ENCODE measurements around the gene HAP1. TPM values are rescaled to one million over a fixed set of nuclear protein-coding genes. Genes with fewer than 3 reads are reported as not detected.

HAP1 gene
- total and polyA plus RNA-seq, 2 of the 8 experiments (the other 6 are each of a cell fraction or from before 2014, with no cell fraction given) = 2.3 to 3.6 TPM

GRCh38 chr17:41690497-41690896, 43.9 kb downstream of the HAP1 start:
- H3K4me2 ChIP-seq (ENCODE audit: insufficient read depth in 1 of 2, low read depth in 2 of 2, low read length in 2 of 2) = peak overlapping the region; percentile 80 to 83; a peak in 3 of 4 replicates
- no peaks in the 10 kb centered on the region for H3K79me1 ChIP-seq (ENCODE audit: low read depth, low read length)
- H3K9me3 ChIP-seq (ENCODE audit: insufficient read depth in 2 of 2, low read depth in 1 of 2, low read length in 1 of 2) = no peaks in the 10 kb centered on the region
- FAIRE-seq (no peak), DNase-seq (ENCODE audit: low read depth in 1 of 2, low spot score in 2 of 2) (no peak)
- H3K27me3 ChIP-seq (replicated peaks in 1 of 4; ENCODE audit: control insufficient read depth in 3 of 4, extremely low read depth in 1 of 4, insufficient read depth in 3 of 4, low read length in 3 of 4) = no peaks in the 10 kb centered on the region
- no peak overlapping the region for H3K23ac ChIP-seq (ENCODE audit: insufficient read length)
- H3K56ac ChIP-seq (replicated peaks; ENCODE audit: insufficient read length, low read depth, low read length) = no peak overlapping the region
- peaks cover 0 to 3% (median 2%) of the 10 kb centered on the region in 4 experiments; a peak in 4 of 7 replicates for H3K4me1 ChIP-seq (replicated peaks in 1 of 4; ENCODE audit: control insufficient read depth in 3 of 4, insufficient read depth in 4 of 4, low read length in 3 of 4)
- H3K4me3 ChIP-seq (ENCODE audit: extremely low read depth in 1 of 4, insufficient read depth in 2 of 4, low read depth in 3 of 4, low read length in 4 of 4) = peak overlapping the region in 3 of 4 experiments; percentile 92 to 99 (median 96); a peak in 5 of 8 replicates
- H4K91ac ChIP-seq (replicated peaks; ENCODE audit: insufficient read length, low read length) = no peak overlapping the region
- peaks cover 27 to 50% (median 43%) of the 10 kb centered on the region in 4 experiments for H3K36me3 ChIP-seq (ENCODE audit: control insufficient read depth in 2 of 4, insufficient read depth in 4 of 4, low read length in 3 of 4)
- H2BK120ac ChIP-seq (replicated peaks; ENCODE audit: low read depth, low read length) = no peak overlapping the region
- H3K4ac ChIP-seq (replicated peaks; ENCODE audit: insufficient read length, low read depth, low read length) = no peak overlapping the region
- peaks cover 10 to 20% of the 10 kb centered on the region in 2 experiments for H4K20me1 ChIP-seq (replicated peaks in 1 of 2; ENCODE audit: control insufficient read depth in 1 of 2, insufficient read depth in 2 of 2, low read length in 2 of 2)
- TF ChIP-seq TCF12 (IDR thresholded peaks at IDR 0.05; ENCODE audit: low read depth, low read length) (no peak), BCL11A (IDR thresholded peaks at IDR 0.05; ENCODE audit: low read depth in 2 of 2, low read length in 2 of 2) (no peak), KDM5A (IDR thresholded peaks at IDR 0.05; ENCODE audit: low read length) (no peak), RNF2 (IDR thresholded peaks at IDR 0.05; ENCODE audit: borderline replicate concordance, low read depth, low read length, missing control alignments, poor library complexity, severe bottlenecking) (no peak)
- no peak overlapping the region for H3K9ac ChIP-seq (replicated peaks in 1 of 4; ENCODE audit: extremely low read depth in 1 of 4, low read depth in 3 of 4, low read length in 3 of 4)
- H3K23me2 ChIP-seq (ENCODE audit: low read depth, low read length) = peaks cover 7% of the 10 kb centered on the region
- H2BK15ac ChIP-seq (ENCODE audit: low read length) = no peak overlapping the region
- no peak overlapping the region for H2AFZ ChIP-seq (ENCODE audit: low read length)
- no peak overlapping the region for H4K8ac ChIP-seq (ENCODE audit: extremely low read depth, insufficient read depth, low read length)
- no peak overlapping the region for H3K27ac ChIP-seq (ENCODE audit: low read depth, low read length)
- H2AK5ac ChIP-seq (ENCODE audit: low read depth, low read length) = no peak overlapping the region
- H3K79me2 ChIP-seq (ENCODE audit: control insufficient read depth in 1 of 2, insufficient read depth in 2 of 2, low read length in 2 of 2) = peaks cover 0 to 16% of the 10 kb centered on the region in 2 experiments; a peak in 3 of 4 replicates
- no peak overlapping the region for H2BK20ac ChIP-seq (ENCODE audit: low read length)
- H3K18ac ChIP-seq (ENCODE audit: extremely low read depth, low read length) = no peak overlapping the region
- no peak overlapping the region for H3K14ac ChIP-seq (ENCODE audit: insufficient read length)
- CTCF ChIA-PET (ENCODE audit: partially characterized antibody) = interaction anchor here (0.9 to 4.3 kb wide), 13 partner anchors 12 to 833 kb away, joined by 3 to 22 read pairs (median 4); partner anchors contain the start of genes GAST and JUP
- no peak overlapping the region for H2BK12ac ChIP-seq (ENCODE audit: low read depth, low read length)
- WGBS, 2 experiments (ENCODE audit: extremely low coverage in 1 of 2, insufficient coverage in 1 of 2, insufficient read length in 1 of 2, insufficient replicate concordance in 2 of 2, low coverage in 1 of 2, low lambda C conversion rate in 2 of 2, missing lambda C conversion rate in 1 of 2) = 85% methylated on average over 2 of the region's 2 CpGs; no CpG with 5 or more reads in 1 of the 2 experiments
- H4K5ac ChIP-seq (ENCODE audit: insufficient read length, low read depth, low read length) = no peak overlapping the region
- POLR2A ChIA-PET (ENCODE audit: partially characterized antibody) = interaction anchor here (0.5 to 9.3 kb wide), 28 partner anchors 11 to 1057 kb away, joined by 3 to 378 read pairs (median 5); partner anchors contain the start of genes ACLY, FKBP10, GAST and HAP1
- no peak overlapping the region for H2BK5ac ChIP-seq (ENCODE audit: low read depth, low read length)

Measured in H1 (cell line).